Natural killer cell (primary cell): ENCODE measurements around the gene ZNF8. TPM values are rescaled to one million over a fixed set of nuclear protein-coding genes. Genes with fewer than 3 reads are reported as not detected.

Experiments used
- ATAC-seq, 3 donors: fragments of 150-1000 bp in 2 of 3; fragments of 200-7000 bp in 1 of 3; cut with Tn5 transposase; 1 replicate in 1 of 3; 2 replicates in 2 of 3; pipeline ENCODE4 v1.10.0; 2021; ENCODE audit warnings: mild to moderate bottlenecking in 2 of 3, moderate library complexity in 2 of 3
- DNase-seq, 2 donors: peaks; one replicate each; pipeline versions ENCODE4 v3.0.0 to v3.0.0-alpha.2; 2013 to 2021; ENCODE audit warnings: mixed read lengths in 1 of 2
- H3K27ac ChIP-seq: one replicate; pipeline ENCODE4 v1.5.1; 2013; ENCODE audit warnings: mild to moderate bottlenecking, low read length
- H3K27me3 ChIP-seq: one replicate; pipeline ENCODE4 v1.6.1; 2013; ENCODE audit warnings: low read length; ENCODE audit not compliant: control insufficient read depth, insufficient read depth
- H3K36me3 ChIP-seq: one replicate; pipeline ENCODE4 v1.6.1; 2013; ENCODE audit warnings: low read length; ENCODE audit not compliant: control insufficient read depth, insufficient read depth
- H3K4me1 ChIP-seq: one replicate; pipeline ENCODE4 v1.6.1; 2013; ENCODE audit warnings: low read length; ENCODE audit not compliant: control insufficient read depth, insufficient read depth
- H3K4me3 ChIP-seq: one replicate; pipeline ENCODE4 v1.5.1; 2013; ENCODE audit warnings: low read length
- H3K9me3 ChIP-seq: one replicate; pipeline ENCODE4 v1.6.1; 2013; ENCODE audit warnings: low read length; ENCODE audit not compliant: control insufficient read depth, insufficient read depth
- H3K27ac Mint-ChIP-seq, 2 donors: one replicate each; pipeline ENCODE4 v1.8.0; 2022; ENCODE audit warnings: mild to moderate bottlenecking in 2 of 2, mixed read lengths in 2 of 2, moderate library complexity in 1 of 2
- H3K27me3 Mint-ChIP-seq, 2 donors: one replicate each; pipeline ENCODE4 v1.8.0; 2022; ENCODE audit warnings: low read depth in 2 of 2, mixed read lengths in 2 of 2
- H3K36me3 Mint-ChIP-seq: one replicate; pipeline ENCODE4 v1.8.0; 2022; ENCODE audit warnings: mixed read lengths
- H3K4me1 Mint-ChIP-seq, 2 donors: one replicate each; pipeline ENCODE4 v1.8.0; 2022; ENCODE audit warnings: mixed read lengths in 2 of 2
- H3K4me3 Mint-ChIP-seq: one replicate; pipeline ENCODE4 v1.8.0; 2022; ENCODE audit warnings: mild to moderate bottlenecking, moderate library complexity, mixed read lengths
- H3K9me3 Mint-ChIP-seq, 2 donors: one replicate each; pipeline ENCODE4 v1.8.0; 2022; ENCODE audit warnings: mixed read lengths in 2 of 2
- WGBS: methylation state at CpG from one replicate; pipeline ENCODE4 v1.1.7; 2013; ENCODE audit warnings: missing lambda C conversion rate; ENCODE audit not compliant: insufficient coverage; 5-methylcytosine and 5-hydroxymethylcytosine counted together
- intact Hi-C: fragments of 100-400 bp; cut with micrococcal nuclease; formaldehyde crosslinking; loops from one replicate; pipeline ENCODE4 v1.14.2; 2022
- total RNA-seq, 4 donors: library from RNA; stranded (reverse); fragments of 120-200 nt in 1 of 4; gene quantifications; one replicate each; pipeline versions ENCODE4 v1.2.3 to v1.2.4, GENCODE V29; 2013 to 2022
- TF ChIP-seq, protein P1 (sequence below): fragments of 200-600 bp; IDR thresholded peaks from one replicate; pipeline ENCODE4 v1.8.0; 2022; ENCODE audit warnings: antibody characterized with exemption

ZNF8 gene
- total RNA-seq, 3 donors from 2014 or later (not counting 1 experiment from before 2014, with no cell fraction given): 6.4 to 8.7 (median 7.7) TPM

DNA sequence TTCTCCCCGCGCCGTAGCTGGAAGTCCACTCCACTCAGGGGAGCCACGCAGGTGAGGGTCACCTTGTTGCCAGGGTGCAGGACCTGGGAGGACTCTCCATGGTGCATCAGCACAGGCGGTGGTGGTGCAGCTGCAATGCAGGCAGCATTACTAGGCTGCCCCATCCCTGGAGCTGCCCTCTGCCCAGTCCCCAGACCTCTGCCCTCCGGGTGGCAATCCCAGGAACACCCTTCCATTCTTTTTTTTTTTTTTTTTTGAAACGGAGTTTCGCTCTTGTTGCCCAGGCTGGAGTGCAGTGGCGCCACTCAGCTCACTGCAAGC lies 72.8 kb downstream of the ZNF8 start:
- Histone ChIP-seq H3K36me3 (no peaks in the 10 kb centered on the region), H3K4me1 (peaks cover 29% of the 10 kb centered on the region), H3K4me3 (no peak overlapping the region), H3K27ac (no peak overlapping the region), H3K9me3 (no peaks in the 10 kb centered on the region), H3K27me3 (no peaks in the 10 kb centered on the region)
- WGBS: 97% methylated on average over 8 of the region's 9 CpGs
- no peaks in the 10 kb centered on the region for H3K36me3 Mint-ChIP-seq
- H3K27me3 Mint-ChIP-seq: peaks cover 0 to 18% of the 10 kb centered on the region in 2 donors
- intact Hi-C loops: no loop called here
- H3K4me1 Mint-ChIP-seq: peaks cover 6 to 15% of the 10 kb centered on the region in 2 donors
- no peaks in the 10 kb centered on the region for H3K9me3 Mint-ChIP-seq
- TF ChIP-seq, protein P1, sequence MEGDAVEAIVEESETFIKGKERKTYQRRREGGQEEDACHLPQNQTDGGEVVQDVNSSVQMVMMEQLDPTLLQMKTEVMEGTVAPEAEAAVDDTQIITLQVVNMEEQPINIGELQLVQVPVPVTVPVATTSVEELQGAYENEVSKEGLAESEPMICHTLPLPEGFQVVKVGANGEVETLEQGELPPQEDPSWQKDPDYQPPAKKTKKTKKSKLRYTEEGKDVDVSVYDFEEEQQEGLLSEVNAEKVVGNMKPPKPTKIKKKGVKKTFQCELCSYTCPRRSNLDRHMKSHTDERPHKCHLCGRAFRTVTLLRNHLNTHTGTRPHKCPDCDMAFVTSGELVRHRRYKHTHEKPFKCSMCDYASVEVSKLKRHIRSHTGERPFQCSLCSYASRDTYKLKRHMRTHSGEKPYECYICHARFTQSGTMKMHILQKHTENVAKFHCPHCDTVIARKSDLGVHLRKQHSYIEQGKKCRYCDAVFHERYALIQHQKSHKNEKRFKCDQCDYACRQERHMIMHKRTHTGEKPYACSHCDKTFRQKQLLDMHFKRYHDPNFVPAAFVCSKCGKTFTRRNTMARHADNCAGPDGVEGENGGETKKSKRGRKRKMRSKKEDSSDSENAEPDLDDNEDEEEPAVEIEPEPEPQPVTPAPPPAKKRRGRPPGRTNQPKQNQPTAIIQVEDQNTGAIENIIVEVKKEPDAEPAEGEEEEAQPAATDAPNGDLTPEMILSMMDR: no peak
- ATAC-seq (no peak), DNase-seq (no peak)
- no peak overlapping the region for H3K27ac Mint-ChIP-seq
- no peak overlapping the region for H3K4me3 Mint-ChIP-seq

DNA sequence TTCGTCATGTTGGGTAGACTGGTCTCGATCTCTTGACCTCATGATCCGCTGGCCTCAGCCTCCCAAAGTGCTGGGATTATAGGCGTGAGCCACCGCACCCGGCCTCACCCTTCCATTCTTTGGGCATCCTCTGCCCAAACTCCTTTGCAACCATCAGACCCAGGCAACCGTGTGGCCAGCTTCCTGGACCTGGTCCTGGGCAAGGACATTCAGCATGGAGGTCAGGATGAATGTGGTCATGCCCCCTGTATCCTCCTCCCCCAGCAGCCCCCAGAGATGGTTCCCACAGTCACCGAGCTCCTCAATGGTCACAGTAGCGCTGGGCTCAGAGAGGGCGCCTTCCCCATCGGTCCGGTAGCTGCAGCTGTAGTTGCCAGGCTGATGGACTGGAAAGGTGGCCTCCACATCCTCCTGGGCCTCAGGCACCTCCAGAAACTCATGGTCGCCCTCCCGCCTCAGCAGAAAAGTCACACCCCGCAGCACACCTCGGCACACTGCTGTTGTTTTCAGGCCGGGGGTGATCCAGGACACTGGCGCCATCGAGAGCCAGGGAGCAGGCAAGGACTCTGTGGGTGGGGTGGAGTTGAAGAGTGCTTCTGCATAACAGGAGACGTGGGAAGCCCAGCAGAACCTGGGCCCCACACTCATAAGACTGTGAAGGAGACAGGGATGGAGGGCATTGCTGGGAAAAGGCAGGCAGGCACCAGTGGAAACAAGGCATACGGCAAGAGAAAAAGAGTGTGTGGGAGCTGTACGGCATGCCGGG lies 73.4 kb downstream of the ZNF8 start:
- H3K9me3 Mint-ChIP-seq: no peaks in the 10 kb centered on the region
- ATAC-seq: no peak
- no peak overlapping the region for H3K27ac Mint-ChIP-seq
- TF ChIP-seq, protein P1: no peak
- peaks cover 0 to 15% of the 10 kb centered on the region in 2 donors for H3K27me3 Mint-ChIP-seq
- H3K4me1 ChIP-seq: peaks cover 28% of the 10 kb centered on the region
- peaks cover 0 to 11% of the 10 kb centered on the region in 2 donors for H3K4me1 Mint-ChIP-seq
- no peaks in the 10 kb centered on the region for H3K9me3 ChIP-seq
- no peaks in the 10 kb centered on the region for H3K27me3 ChIP-seq
- intact Hi-C loops: no loop called here
- no peak overlapping the region for H3K27ac ChIP-seq
- H3K4me3 ChIP-seq: no peak overlapping the region
- H3K4me3 Mint-ChIP-seq: no peak overlapping the region
- DNase-seq: no peak
- H3K36me3 ChIP-seq: no peaks in the 10 kb centered on the region
- H3K36me3 Mint-ChIP-seq: no peaks in the 10 kb centered on the region
- 90% methylated on average over 20 of the region's 23 CpGs for WGBS

Other genes starting within 250 kb of the ZNF8 start
- not detected for gene ZSCAN1, start 244.9 kb upstream of the ZNF8 start, total RNA-seq
- 1 to 10 TPM; 1.6 to 4.3 (median 4.3) TPM for gene ZNF135, start 219.7 kb upstream of the ZNF8 start, total RNA-seq
- 10 to 100 TPM; 29.9 to 42.7 (median 35.9) TPM for gene ZSCAN18, start 180.7 kb upstream of the ZNF8 start, total RNA-seq
- 10 to 100 TPM; 13.0 to 14.9 (median 14.4) TPM for gene ZNF329, start 128.2 kb upstream of the ZNF8 start, total RNA-seq
- 10 to 100 TPM; 25.5 to 33.0 (median 30.1) TPM for gene ZNF274, start 95.9 kb upstream of the ZNF8 start, total RNA-seq
- 10 to 100 TPM; 21.9 to 31.5 (median 21.9) TPM for gene ZNF544, start 50.0 kb upstream of the ZNF8 start, total RNA-seq
- gene ERVK3-1, start 26.4 kb downstream of the ZNF8 start, total RNA-seq: 100 to 1,000 TPM in 2 of 3 donors, 10 to 100 TPM in 1; 96.1 to 142 (median 119) TPM
- 1 to 10 TPM; 2.9 to 4.8 (median 3.2) TPM for gene ZSCAN22, start 48.0 kb downstream of the ZNF8 start, total RNA-seq
- gene A1BG, start 74.5 kb downstream of the ZNF8 start, total RNA-seq: 10 to 100 TPM in 1 of 3 donors, 1 to 10 TPM in 2; 2.0 to 10.6 (median 3.5) TPM
- under 1 TPM; 0.40 to 0.61 (median 0.60) TPM for gene ZNF497, start 83.8 kb downstream of the ZNF8 start, total RNA-seq
- gene ZNF837, start 102.1 kb downstream of the ZNF8 start, total RNA-seq: 1 to 10 TPM in 2 of 3 donors, under 1 TPM in 1; 0.63 to 1.4 (median 1.3) TPM
- gene RPS5, start 108.3 kb downstream of the ZNF8 start, total RNA-seq: 100 to 1,000 TPM; 406 to 580 (median 525) TPM
- under 1 TPM in 1 of 3 donors, not detected in 2; 0.39 TPM for gene RNF225, start 116.7 kb downstream of the ZNF8 start, total RNA-seq
- gene ZNF584, start 129.7 kb downstream of the ZNF8 start, total RNA-seq: 1 to 10 TPM; 1.6 to 3.9 (median 2.8) TPM
- gene ZNF132, start 161.2 kb downstream of the ZNF8 start, total RNA-seq: 1 to 10 TPM in 2 of 3 donors, under 1 TPM in 1; 0.88 to 1.6 (median 1.5) TPM
- gene ZNF324B, start 172.7 kb downstream of the ZNF8 start, total RNA-seq: 10 to 100 TPM; 10.4 to 11.4 (median 11.4) TPM
- 10 to 100 TPM; 21.3 to 23.7 (median 23.3) TPM for gene ZNF324, start 188.1 kb downstream of the ZNF8 start, total RNA-seq
- gene ZNF446, start 197.4 kb downstream of the ZNF8 start, total RNA-seq: 10 to 100 TPM; 11.9 to 14.5 (median 13.5) TPM
- gene SLC27A5, start 233.0 kb downstream of the ZNF8 start, total RNA-seq: 1 to 10 TPM; 4.6 to 7.0 (median 4.7) TPM
- gene ZBTB45, start 240.9 kb downstream of the ZNF8 start, total RNA-seq: 10 to 100 TPM in 1 of 3 donors, 1 to 10 TPM in 2; 9.6 to 12.6 (median 9.8) TPM